Endodermal cell (in vitro differentiated cells): ENCODE data around the gene PYGO2. TPM values are rescaled to one million over a fixed set of nuclear protein-coding genes. Genes with fewer than 3 reads are reported as not detected.
"Not testable (repeated sequence)": the region's sequence is repeated elsewhere in the genome, so short reads cannot be mapped to it uniquely, and the experiment has no call there.

Experiments used
- DNase-seq: peaks from one replicate; pipeline ENCODE4 v3.0.0-alpha.2; 2017
- H3K27ac ChIP-seq: 2 replicates; pipeline ENCODE4 v1.5.1; 2013; ENCODE audit warnings: mild to moderate bottlenecking, low read depth, low read length, moderate library complexity
- H3K27me3 ChIP-seq: 2 replicates; pipeline ENCODE4 v1.6.1; 2013; ENCODE audit warnings: mild to moderate bottlenecking, low read length, moderate library complexity; ENCODE audit not compliant: insufficient read depth, control insufficient read depth, poor library complexity, severe bottlenecking
- H3K36me3 ChIP-seq: 2 replicates; pipeline ENCODE4 v1.7.0; 2013; ENCODE audit warnings: mild to moderate bottlenecking, low read length, moderate library complexity; ENCODE audit not compliant: control insufficient read depth, insufficient read depth
- H3K4me1 ChIP-seq: one replicate; pipeline ENCODE4 v1.7.0; 2013; ENCODE audit warnings: low read length; ENCODE audit not compliant: control insufficient read depth, insufficient read depth
- H3K4me3 ChIP-seq: 2 replicates; pipeline ENCODE4 v1.5.1; 2013; ENCODE audit warnings: mild to moderate bottlenecking, low read length, moderate library complexity
- H3K9ac ChIP-seq: 2 replicates; pipeline ENCODE4 v1.6.1; 2013; ENCODE audit warnings: mild to moderate bottlenecking, low read length, moderate library complexity; ENCODE audit not compliant: poor library complexity, severe bottlenecking; ENCODE audit errors: extremely low read depth
- H3K9me3 ChIP-seq: 2 replicates; pipeline ENCODE4 v1.6.1; 2013; ENCODE audit warnings: mild to moderate bottlenecking, low read length, moderate library complexity; ENCODE audit not compliant: control insufficient read depth
- H3K27ac Mint-ChIP-seq: 2 replicates; pipeline ENCODE4 v1.8.0; 2020; ENCODE audit warnings: mixed read lengths
- H3K27me3 Mint-ChIP-seq: 2 replicates; pipeline ENCODE4 v1.8.0; 2021; ENCODE audit warnings: mild to moderate bottlenecking, mixed read lengths; ENCODE audit not compliant: insufficient read depth
- H3K36me3 Mint-ChIP-seq: 2 replicates; pipeline ENCODE4 v1.8.0; 2020; ENCODE audit warnings: low read depth, mixed read lengths
- H3K4me1 Mint-ChIP-seq: 2 replicates; pipeline ENCODE4 v1.8.0; 2020; ENCODE audit warnings: mixed read lengths
- H3K4me3 Mint-ChIP-seq: 2 replicates; pipeline ENCODE4 v1.8.0; 2020; ENCODE audit warnings: mild to moderate bottlenecking, moderate library complexity, mixed read lengths
- H3K9me3 Mint-ChIP-seq: 2 replicates; pipeline ENCODE4 v1.8.0; 2020; ENCODE audit warnings: mild to moderate bottlenecking, mixed read lengths
- CTCF ChIP-seq: fragments of 200-600 bp; sonication (generic); conservative IDR thresholded peaks from 2 replicates; pipeline ENCODE4 v1.5.0; 2021; ENCODE audit warnings: antibody characterized with exemption, mild to moderate bottlenecking
- whole genome bisulfite sequencing, 2 experiments: methylation state at CpG; one replicate each; pipeline versions ENCODE4 v1.1.5 to v1.1.7; 2013; ENCODE audit warnings: missing lambda C conversion rate in 2 of 2, mixed read lengths in 1 of 2; ENCODE audit not compliant: insufficient coverage in 1 of 2, insufficient read length in 1 of 2; 5-methylcytosine and 5-hydroxymethylcytosine counted together
- microRNA-seq: library from miRNA; unstranded; fragments of <30 nt; microRNA quantifications from one replicate; pipeline ENCODE4 v1.2.0, GENCODE V29; 2020; ENCODE audit warnings: borderline microRNAs expressed
- total RNA-seq, 2 donors: library from RNA; stranded (reverse); fragmentation: NEBNext Ultra II Directional in 1 of 2; extraction: Animal tissue kit (Norgen Biotek cat#: 25700) in 1 of 2; gene quantifications; 2 replicates in 1 of 2; 3 replicates in 1 of 2; pipeline ENCODE4 v1.2.1, GENCODE V29; 2021

The PYGO2 gene
- total RNA-seq, 2 donors from 2014 or later = 33.4 to 40.4 TPM

- Mint-ChIP-seq H3K9me3 (peaks cover 27% of the 10 kb centered on the region), H3K4me1 (peaks cover 4% of the 10 kb centered on the region), H3K27ac (no peak overlapping the region), H3K36me3 (peaks cover 3% of the 10 kb centered on the region), H3K4me3 (no peak overlapping the region), H3K27me3 (peaks cover 11% of the 10 kb centered on the region)
- no peak overlapping the region for H3K27ac ChIP-seq
- H3K27me3 ChIP-seq = no peaks in the 10 kb centered on the region
- peaks cover 13% of the 10 kb centered on the region for H3K9me3 ChIP-seq
- H3K4me3 ChIP-seq = no peak overlapping the region
- no peak overlapping the region for H3K9ac ChIP-seq
- TF ChIP-seq CTCF = no peak
- H3K36me3 ChIP-seq = no peaks in the 10 kb centered on the region
- H3K4me1 ChIP-seq = no peaks in the 10 kb centered on the region
- WGBS, 2 experiments = 88 to 95% methylated on average over 5 of the region's 5 CpGs
- peak; percentile 13 for DNase-seq
Observed at GRCh38 chr1:154908937-154909336, 52.6 kb downstream of the PYGO2 start.

GRCh38 chr1:154908129-154908528 lies 53.5 kb downstream of the PYGO2 start:
- H3K4me3 Mint-ChIP-seq, H3K27ac ChIP-seq, H3K9ac ChIP-seq, H3K27me3 ChIP-seq, DNase-seq, H3K36me3 Mint-ChIP-seq, H3K4me1 ChIP-seq, H3K4me3 ChIP-seq, H3K4me1 Mint-ChIP-seq, H3K27ac Mint-ChIP-seq, H3K36me3 ChIP-seq: not testable (repeated sequence)
- Mint-ChIP-seq H3K9me3 (peaks cover 27% of the 10 kb centered on the region), H3K27me3 (peaks cover 11% of the 10 kb centered on the region)
- peaks cover 13% of the 10 kb centered on the region for H3K9me3 ChIP-seq
- 92% methylated on average over 3 of the region's 3 CpGs; no CpG with 5 or more reads in 1 of the 2 experiments for WGBS, 2 experiments

Small RNA genes within 50 kb of the gene (microRNA-seq; reads per million reads assigned to microRNA genes)
- gene MIR4258 = not detected

Other genes with a start within 250 kb of the PYGO2 start
- gene KCNN3, start 91.5 kb downstream of the PYGO2 start, total RNA-seq = under 1 TPM; 0.57 to 0.75 TPM
- gene PMVK, start 25.1 kb downstream of the PYGO2 start, total RNA-seq = 10 to 100 TPM; 16.0 to 16.4 TPM
- gene PBXIP1, start 5.7 kb downstream of the PYGO2 start, total RNA-seq = 10 to 100 TPM; 42.5 to 61.3 TPM
- 100 to 1,000 TPM; 157 to 231 TPM for gene SHC1, start 9.0 kb upstream of the PYGO2 start, total RNA-seq
- gene CKS1B, start 12.9 kb upstream of the PYGO2 start, total RNA-seq = 100 to 1,000 TPM; 145 to 229 TPM
- 10 to 100 TPM; 61.9 to 65.0 TPM for gene FLAD1, start 21.6 kb upstream of the PYGO2 start, total RNA-seq
- gene LENEP, start 31.8 kb upstream of the PYGO2 start, total RNA-seq = 1 to 10 TPM in 1 of 2 donors, not detected in 1; 2.0 TPM
- 10 to 100 TPM; 21.2 to 23.3 TPM for gene ZBTB7B, start 41.0 kb upstream of the PYGO2 start, total RNA-seq
- 1 to 10 TPM in 1 of 2 donors, under 1 TPM in 1; 0.44 to 2.0 TPM for gene DCST2, start 72.0 kb upstream of the PYGO2 start, total RNA-seq
- not detected for gene DCST1, start 72.0 kb upstream of the PYGO2 start, total RNA-seq
- gene ADAM15, start 89.5 kb upstream of the PYGO2 start, total RNA-seq = 10 to 100 TPM; 13.4 to 16.5 TPM
- 10 to 100 TPM; 15.9 to 17.9 TPM for gene EFNA4, start 102.0 kb upstream of the PYGO2 start, total RNA-seq
- gene EFNA3, start 117.1 kb upstream of the PYGO2 start, total RNA-seq = 1 to 10 TPM; 3.1 to 6.0 TPM
- gene EFNA1, start 166.1 kb upstream of the PYGO2 start, total RNA-seq = 1 to 10 TPM; 3.6 to 5.0 TPM
- gene SLC50A1, start 174.1 kb upstream of the PYGO2 start, total RNA-seq = 10 to 100 TPM; 25.1 to 29.8 TPM
- gene DPM3, start 178.7 kb upstream of the PYGO2 start, total RNA-seq = 10 to 100 TPM; 48.8 to 73.4 TPM
- 100 to 1,000 TPM; 143 to 152 TPM for gene KRTCAP2, start 211.5 kb upstream of the PYGO2 start, total RNA-seq
- 1 to 10 TPM; 5.1 to 7.1 TPM for gene TRIM46, start 212.1 kb upstream of the PYGO2 start, total RNA-seq
- gene THBS3, start 246.1 kb upstream of the PYGO2 start, total RNA-seq = 10 to 100 TPM; 17.6 to 27.9 TPM
- 10 to 100 TPM; 47.3 to 63.2 TPM for gene MTX1, start 246.9 kb upstream of the PYGO2 start, total RNA-seq